SU-DHL-6 (cell line): ENCODE results near the gene KIF1A.

Source experiments
- H2AFZ ChIP-seq: fragments of 200-600 bp; sonication (generic); 2 replicates; pipeline ENCODE4 v1.6.1; 2014; ENCODE audit warnings: low read depth, mild to moderate bottlenecking, moderate library complexity, mixed read lengths, antibody characterized with exemption, low read length; ENCODE audit not compliant: severe bottlenecking
- H3F3A ChIP-seq: fragments of 200-600 bp; shearing (Covaris generic); 2 replicates; pipeline ENCODE4 v1.6.0; 2016; ENCODE audit warnings: antibody characterized with exemption, mild to moderate bottlenecking; ENCODE audit not compliant: insufficient read depth
- H3K27ac ChIP-seq: fragments of 200-600 bp; sonication (generic); 2 replicates; pipeline ENCODE4 v1.5.1; 2016; ENCODE audit warnings: low read depth, mild to moderate bottlenecking, low read length, moderate library complexity, mixed read lengths
- H3K27me3 ChIP-seq: fragments of 200-600 bp; sonication (generic), shearing (Covaris generic); 2 replicates; pipeline ENCODE4 v1.6.0; 2014; ENCODE audit warnings: mild to moderate bottlenecking, low read length
- H3K36me3 ChIP-seq: fragments of 200-600 bp; sonication (generic); 2 replicates; pipeline ENCODE4 v1.6.1; 2014; ENCODE audit warnings: mild to moderate bottlenecking, low read length, mixed read lengths
- H3K4me2 ChIP-seq: fragments of 300-600, 200-600 bp; shearing (Covaris generic), sonication (generic); 2 replicates; pipeline ENCODE4 v1.6.0; 2014; ENCODE audit warnings: low read length, low read depth, mild to moderate bottlenecking; ENCODE audit not compliant: poor library complexity, severe bottlenecking
- H3K4me3 ChIP-seq: fragments of 200-600 bp; sonication (generic); 2 replicates; pipeline ENCODE4 v1.5.1; 2014; ENCODE audit warnings: antibody characterized with exemption, low read length, mild to moderate bottlenecking, mixed read lengths; ENCODE audit not compliant: insufficient read depth, poor library complexity, severe bottlenecking
- H3K79me2 ChIP-seq: fragments of 200-600 bp; sonication (generic); 2 replicates; pipeline ENCODE4 v1.6.1; 2014; ENCODE audit warnings: mild to moderate bottlenecking, low read length, moderate library complexity; ENCODE audit not compliant: insufficient read depth
- H3K9ac ChIP-seq: fragments of 200-600 bp; sonication (generic); 2 replicates; pipeline ENCODE4 v1.7.0; 2014; ENCODE audit warnings: mild to moderate bottlenecking, low read length
- H3K9me2 ChIP-seq: fragments of 200-600 bp; sonication (generic); replicated peaks from 2 replicates; pipeline ENCODE4 v1.6.1; 2014; ENCODE audit warnings: low read length; ENCODE audit not compliant: insufficient read depth
- H3K9me3 ChIP-seq: fragments of 200-600 bp; sonication (generic); 2 replicates; pipeline ENCODE4 v1.6.1; 2014; ENCODE audit warnings: low read length, mixed read lengths; ENCODE audit not compliant: insufficient read depth
- H4K20me1 ChIP-seq: fragments of 200-600 bp; sonication (generic); 2 replicates; pipeline ENCODE4 v1.6.1; 2014; ENCODE audit warnings: low read depth, mild to moderate bottlenecking, antibody characterized with exemption, low read length, moderate library complexity, mixed read lengths
- CTCF ChIP-seq: fragments of 200-600 bp; sonication (generic); IDR thresholded peaks from one replicate; pipeline ENCODE4 v1.5.1; 2017; ENCODE audit warnings: antibody characterized with exemption, mild to moderate bottlenecking, low read length, moderate library complexity; ENCODE audit not compliant: insufficient read depth, poor library complexity, severe bottlenecking
- EZH2phosphoT487 ChIP-seq: fragments of 200-600 bp; sonication (generic), shearing (Covaris generic); conservative IDR thresholded peaks from 2 replicates; pipeline ENCODE4 v1.6.1; 2018; ENCODE audit warnings: mild to moderate bottlenecking, antibody characterized with exemption, low read length, moderate library complexity, mixed read lengths

The KIF1A gene

GRCh38 chr2:240688553-240688919 lies 131.5 kb downstream of the KIF1A start:
- H3K9me2 ChIP-seq = no peaks in the 10 kb centered on the region

GRCh38 chr2:240687741-240688552 lies 132.1 kb downstream of the KIF1A start:
- Histone ChIP-seq H2AFZ (no peak overlapping the region), H3K27ac (no peak overlapping the region), H3K79me2 (no peaks in the 10 kb centered on the region), H3K9ac (no peak overlapping the region), H3K4me2 (no peak overlapping the region), H3K36me3 (no peaks in the 10 kb centered on the region), H3K9me2 (no peaks in the 10 kb centered on the region), H3K9me3 (no peaks in the 10 kb centered on the region), H3K27me3 (no peaks in the 10 kb centered on the region), H3K4me3 (no peak overlapping the region), H4K20me1 (no peaks in the 10 kb centered on the region), H3F3A (no peaks in the 10 kb centered on the region)
- TF ChIP-seq CTCF = no peak

More at GRCh38 chr2:240688553-240688919, 131.5 kb downstream of the KIF1A start:
- TF ChIP-seq CTCF = no peak
- Histone ChIP-seq H3K9ac (no peak overlapping the region), H3K79me2 (no peaks in the 10 kb centered on the region), H3K4me3 (no peak overlapping the region), H2AFZ (no peak overlapping the region), H3K36me3 (no peaks in the 10 kb centered on the region), H3K27ac (no peak overlapping the region), H3K27me3 (no peaks in the 10 kb centered on the region), H3F3A (no peaks in the 10 kb centered on the region), H3K4me2 (no peak overlapping the region), H4K20me1 (no peaks in the 10 kb centered on the region), H3K9me3 (no peaks in the 10 kb centered on the region)

GRCh38 chr2:240687045-240687740 lies 132.8 kb downstream of the KIF1A start:
- H3K27ac ChIP-seq = no peak overlapping the region
- no peaks in the 10 kb centered on the region for H4K20me1 ChIP-seq
- H3K79me2 ChIP-seq = no peaks in the 10 kb centered on the region
- H3K9ac ChIP-seq = no peak overlapping the region
- H3K4me2 ChIP-seq = no peak overlapping the region
- no peaks in the 10 kb centered on the region for H3K9me2 ChIP-seq
- H2AFZ ChIP-seq = no peak overlapping the region
- H3K9me3 ChIP-seq = no peaks in the 10 kb centered on the region
- H3K27me3 ChIP-seq = no peaks in the 10 kb centered on the region
- H3K4me3 ChIP-seq = no peak overlapping the region
- H3F3A ChIP-seq = no peaks in the 10 kb centered on the region
- TF ChIP-seq EZH2phosphoT487 (no peak), CTCF (no peak)
- no peaks in the 10 kb centered on the region for H3K36me3 ChIP-seq
